EH (cell line): Measurements from ENCODE around the gene AIM2.
A peak's percentile ranks its signal among the peaks of the same experiment; 100 is the strongest.
"Not testable (repeated sequence)": the region's sequence is repeated elsewhere in the genome, so short reads cannot be mapped to it uniquely, and the experiment has no call there.

Experiments
- DNase-seq: peaks from one replicate; pipeline ENCODE4 v3.0.0-alpha.2; 2015; ENCODE audit warnings: low read depth

Gene AIM2

DNA sequence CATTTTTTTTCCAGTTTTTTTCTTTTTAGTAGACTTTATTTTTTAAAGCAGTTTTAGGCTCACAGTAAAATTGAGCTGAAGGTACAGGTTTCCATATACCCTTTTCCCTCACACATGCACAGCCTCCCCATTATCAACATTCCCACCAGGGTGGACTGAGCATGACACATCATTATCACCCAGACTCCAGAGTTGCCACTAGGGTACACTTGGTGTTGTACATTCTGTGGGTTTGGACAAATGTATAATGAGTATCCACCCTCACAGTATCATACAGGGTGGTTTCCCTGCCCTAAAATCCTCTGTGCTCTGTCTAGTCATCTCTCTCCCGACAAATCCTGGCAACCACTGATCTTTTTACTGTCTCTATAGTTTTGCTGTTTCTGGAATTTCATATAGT is 3.0 kb upstream of the AIM2 start:
- no peak for DNase-seq

DNA sequence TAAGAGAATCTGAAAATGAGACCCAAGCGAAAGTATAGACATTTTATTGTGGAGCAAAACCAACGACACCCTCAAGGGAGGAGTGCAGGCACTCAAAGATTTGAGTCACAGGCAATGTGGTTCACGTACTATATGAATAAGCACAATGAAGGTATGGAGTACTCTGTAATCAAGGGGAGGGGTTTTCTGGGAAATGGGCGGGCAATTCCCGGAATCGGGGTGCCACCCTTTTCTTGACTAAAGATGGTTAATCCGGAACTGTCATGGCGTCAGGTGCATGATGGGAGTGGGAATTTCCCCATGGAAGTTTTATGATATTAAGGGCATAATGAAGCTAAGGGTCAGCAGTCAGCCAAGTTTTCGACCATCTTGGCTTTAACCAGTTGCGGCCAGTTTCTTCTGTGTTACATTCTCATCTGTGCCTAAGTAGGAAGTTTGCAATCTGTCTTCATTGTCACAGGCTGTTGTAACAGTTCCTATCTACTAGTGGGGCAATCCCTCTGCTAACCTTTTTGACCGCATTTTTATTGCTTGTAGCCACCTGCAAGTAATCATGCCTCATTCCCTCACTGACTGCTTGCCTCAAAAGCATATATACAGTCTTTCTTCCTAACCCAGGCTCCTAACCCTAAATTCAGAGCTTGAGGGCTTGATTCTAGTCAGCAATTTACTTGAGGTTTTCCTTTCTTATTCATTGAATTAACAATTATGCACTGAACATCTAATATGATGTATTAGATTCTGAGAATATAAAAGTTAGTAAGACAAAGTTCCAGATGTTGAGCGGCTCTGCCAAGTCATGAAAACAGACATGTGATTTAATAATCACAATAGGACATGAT is 775 bp upstream of the AIM2 start:
- DNase-seq: no peak

DNA sequence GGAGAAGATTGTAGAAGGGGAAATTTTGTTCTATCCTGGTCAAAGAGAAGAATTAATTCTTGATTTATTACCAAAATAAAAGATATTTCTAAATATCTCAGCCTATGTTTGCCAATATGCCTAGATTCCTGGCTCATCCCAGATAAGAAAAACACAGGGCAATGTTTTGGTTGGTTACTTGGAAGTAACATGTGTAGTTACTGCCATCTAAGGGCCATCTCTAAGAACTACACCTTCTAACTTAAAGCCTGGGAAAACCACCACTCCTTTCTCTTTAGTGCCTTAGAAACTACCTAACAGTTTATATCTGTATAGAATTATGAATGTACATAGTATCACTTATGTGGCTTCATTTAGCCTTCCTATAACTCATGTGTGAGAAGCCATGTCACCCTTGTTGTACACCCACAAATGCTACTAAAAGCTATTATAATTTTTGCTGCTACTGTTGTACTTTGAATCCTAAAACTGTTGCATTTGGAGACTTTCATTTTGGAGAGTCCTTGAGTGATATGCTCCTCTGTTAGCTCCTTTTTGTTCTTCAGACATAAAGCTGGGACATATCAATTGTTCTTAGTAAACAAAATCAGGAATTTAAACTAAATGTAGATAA is 4.5 kb downstream of the AIM2 start:
- DNase-seq: peak; percentile 71

DNA sequence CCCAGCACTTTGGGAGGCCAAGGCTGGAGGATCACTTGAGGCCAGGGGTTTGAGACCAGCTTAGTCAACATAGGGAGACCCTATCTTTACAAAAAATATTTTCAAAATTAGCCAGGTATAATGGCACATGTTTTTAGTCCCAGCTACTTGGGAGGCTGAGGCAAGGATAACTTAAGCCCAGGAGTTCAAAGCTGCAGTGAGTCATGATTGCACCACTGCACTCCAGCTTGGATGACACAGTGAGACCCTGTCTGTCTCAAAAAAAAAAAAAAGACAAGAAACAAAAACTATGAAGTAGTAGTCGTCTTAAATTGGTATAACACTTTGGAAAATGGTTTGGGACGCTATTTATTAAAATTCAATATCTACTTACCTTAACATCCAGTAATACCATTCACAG is 7.7 kb downstream of the AIM2 start:
- DNase-seq: peak; percentile 52

DNA sequence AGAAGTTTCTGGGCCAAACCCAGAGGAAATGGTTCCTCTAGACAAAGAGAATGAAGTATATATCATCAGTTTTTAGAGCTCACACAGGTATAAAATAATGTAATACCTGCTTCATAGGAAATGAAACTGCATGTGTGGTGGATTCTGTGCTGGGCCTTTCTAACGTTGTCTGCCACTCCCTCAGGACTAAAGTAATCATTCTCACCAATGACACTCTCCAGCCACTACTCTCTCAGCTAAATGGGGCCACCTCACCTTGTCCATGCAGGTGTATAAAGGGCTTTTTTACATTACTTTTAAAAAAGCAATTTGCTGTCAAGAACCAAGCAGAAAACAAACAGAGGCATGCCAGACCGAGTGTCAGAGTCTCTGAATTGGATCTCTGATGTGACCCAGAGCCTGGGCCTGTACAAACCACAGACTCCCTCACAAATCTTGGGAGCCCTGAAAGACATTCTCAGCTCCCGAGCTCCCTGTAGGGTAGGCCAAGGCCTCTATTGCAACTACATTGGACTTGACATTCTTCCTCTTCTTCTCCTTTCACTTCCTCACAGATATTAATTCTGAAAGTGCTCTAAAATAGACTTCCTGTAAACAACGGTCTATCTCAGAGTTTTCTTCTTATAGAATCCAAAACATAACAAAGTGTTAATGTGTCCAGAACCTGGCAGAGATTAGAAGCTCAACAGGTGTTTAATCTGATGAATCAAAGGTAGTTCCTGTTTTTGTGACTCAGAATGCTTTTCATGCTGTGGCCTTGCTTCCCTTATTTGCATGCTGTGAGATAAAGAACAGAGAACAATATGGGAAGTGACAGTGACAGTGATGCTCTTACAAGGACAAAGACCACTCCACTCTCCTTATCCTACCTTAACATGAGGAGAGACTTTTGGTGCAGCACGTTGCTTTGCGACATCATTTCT is 8.6 kb downstream of the AIM2 start:
- DNase-seq: no peak

DNA sequence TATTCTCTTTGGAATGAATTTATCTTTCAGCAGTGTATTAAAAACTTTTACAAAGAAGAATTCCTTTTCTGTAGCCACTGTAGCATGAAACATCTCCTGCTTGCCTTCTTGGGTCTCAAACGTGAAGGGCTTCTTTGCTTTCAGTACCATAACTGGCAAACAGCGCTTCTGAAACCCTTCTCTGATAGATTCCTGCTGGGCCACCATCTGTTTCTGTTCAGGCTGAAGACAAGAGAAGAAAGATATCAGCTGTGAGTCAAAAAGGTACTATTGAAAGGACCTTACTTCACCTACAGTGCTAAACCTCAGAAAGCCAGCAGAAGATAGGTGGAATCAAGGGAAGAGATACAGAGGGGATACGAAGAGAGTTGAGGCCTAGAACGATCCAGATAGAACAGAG is 10.5 kb downstream of the AIM2 start:
- no peak for DNase-seq

DNA sequence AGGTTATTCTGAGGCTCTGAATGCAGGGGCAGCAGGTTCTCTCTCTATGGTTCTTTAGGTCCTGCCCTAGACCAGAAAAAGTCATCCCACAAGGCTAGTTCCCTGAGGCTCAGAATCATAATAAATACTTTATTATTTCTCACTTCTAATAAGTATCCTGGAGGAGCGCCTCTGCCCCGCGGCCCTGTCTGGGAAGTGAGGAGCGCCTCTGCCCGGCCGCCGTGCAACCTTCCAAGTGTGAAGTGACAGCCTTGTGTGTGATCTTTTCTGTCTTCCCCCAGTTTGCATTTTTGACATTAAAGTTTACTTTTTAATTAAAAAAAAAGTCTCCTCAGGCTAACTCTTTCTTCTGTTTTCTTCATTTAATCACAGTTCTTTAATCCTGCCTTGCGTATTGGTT is 11.5 kb downstream of the AIM2 start:
- DNase-seq: no peak

DNA sequence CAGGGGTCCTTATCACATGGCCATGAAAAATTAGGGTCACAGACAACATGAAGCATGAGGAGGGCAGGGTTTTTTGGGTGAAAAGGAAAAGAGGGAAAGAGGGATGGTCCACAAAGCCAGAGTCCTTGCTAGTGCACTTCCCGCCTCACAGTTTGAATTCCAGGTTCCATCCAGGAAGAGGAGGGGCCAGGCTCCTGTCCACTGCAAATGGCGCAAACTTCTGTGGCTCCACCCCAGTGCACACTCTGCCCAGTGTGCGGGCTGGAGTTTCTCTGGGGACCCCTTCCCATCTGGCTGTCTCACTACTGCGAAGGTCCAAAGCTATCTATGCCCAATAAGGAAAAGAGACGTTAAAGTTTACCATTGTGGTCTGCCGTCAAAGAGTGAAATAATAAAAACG is 17.8 kb downstream of the AIM2 start:
- no peak for DNase-seq

DNA sequence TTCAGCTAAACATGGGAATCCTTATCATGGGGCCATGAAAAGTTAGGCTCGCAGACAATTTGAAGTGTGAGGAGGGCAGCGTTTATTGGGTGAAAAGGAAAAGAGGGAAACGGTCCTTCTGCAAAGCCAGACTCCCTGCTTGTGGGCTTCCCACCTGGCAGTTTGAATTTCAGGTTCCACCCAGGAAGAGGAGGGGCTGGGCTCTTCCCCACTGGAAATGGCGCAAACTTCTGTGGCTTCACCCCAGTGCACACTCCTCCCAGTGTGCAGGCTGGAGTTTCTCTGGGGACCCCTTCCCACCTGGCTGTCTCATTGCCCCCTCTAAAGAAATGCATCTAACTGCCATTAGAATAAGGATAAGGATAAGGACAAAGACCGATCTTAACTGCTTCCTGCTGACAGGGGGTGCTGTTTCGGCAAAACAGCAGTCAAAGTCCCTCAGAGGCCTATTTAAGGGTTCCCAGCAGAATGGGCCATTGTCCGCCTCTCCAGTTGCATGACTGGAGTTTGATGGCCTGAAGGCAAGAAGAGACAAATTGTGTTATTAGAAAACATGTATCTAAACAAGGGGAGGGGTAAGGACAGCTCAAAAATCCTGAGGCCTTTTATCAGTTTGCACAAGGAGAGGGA is 20.4 kb downstream of the AIM2 start:
- DNase-seq: no peak

DNA sequence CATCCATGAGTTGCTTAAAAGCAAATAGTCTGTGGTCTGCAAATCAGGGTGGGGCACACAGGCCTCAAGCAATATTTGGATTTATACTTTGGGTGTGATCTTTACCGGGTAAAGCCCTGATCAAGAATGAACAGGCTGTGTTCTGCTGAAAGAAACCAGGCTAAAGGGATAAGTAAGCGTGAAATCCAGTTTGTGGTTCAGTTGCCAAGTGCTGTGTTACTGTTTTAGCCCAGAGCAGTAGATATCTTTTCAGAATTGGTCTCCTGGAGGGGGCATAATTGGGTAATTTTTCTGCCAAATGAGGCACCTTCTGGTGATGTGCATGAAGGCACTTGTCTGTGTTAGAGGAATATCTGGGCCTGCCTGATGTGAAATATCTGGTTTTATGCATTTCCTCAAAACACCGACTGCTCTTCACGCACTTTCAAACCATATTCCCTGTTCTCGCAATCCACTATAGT is 21.4 kb downstream of the AIM2 start:
- no peak for DNase-seq

DNA sequence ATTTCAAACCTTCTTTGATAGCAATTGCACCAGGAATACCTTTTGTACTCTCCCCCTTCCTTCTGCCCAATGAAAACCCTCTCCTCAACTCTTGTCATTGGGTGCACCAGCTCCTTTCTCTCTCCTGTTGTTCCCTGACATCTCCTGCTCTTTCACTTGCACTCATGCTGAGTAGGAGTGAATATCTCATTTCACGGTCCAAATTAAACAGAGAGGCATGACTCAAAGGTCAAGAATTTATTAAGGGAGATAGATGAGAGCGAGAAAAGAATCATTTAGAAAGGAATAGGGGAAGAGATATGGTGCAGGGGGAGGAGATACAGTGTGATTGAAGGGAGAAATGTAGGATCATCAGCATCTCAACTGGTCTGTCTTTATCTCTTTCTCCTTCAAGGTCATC is 22.1 kb downstream of the AIM2 start:
- peak; percentile 55 for DNase-seq

DNA sequence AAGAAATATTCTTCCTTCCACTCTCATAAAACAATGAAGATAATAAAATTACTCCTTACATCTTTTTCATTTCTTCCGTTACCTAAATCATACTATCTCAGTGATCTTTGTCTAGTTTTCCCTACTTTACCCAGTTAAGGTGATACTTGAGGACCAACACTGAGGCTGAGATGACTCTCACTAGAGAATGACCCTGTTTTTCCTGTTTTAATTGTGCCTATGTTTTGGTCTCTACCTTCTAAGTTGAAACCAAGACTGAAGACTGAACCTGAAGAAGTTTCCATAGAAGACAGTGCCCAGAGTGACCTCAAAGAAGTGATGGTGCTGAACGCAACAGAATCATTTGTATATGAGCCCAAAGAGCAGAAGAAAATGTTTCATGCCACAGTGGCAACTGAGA is 25.1 kb downstream of the AIM2 start:
- no peak for DNase-seq

DNA sequence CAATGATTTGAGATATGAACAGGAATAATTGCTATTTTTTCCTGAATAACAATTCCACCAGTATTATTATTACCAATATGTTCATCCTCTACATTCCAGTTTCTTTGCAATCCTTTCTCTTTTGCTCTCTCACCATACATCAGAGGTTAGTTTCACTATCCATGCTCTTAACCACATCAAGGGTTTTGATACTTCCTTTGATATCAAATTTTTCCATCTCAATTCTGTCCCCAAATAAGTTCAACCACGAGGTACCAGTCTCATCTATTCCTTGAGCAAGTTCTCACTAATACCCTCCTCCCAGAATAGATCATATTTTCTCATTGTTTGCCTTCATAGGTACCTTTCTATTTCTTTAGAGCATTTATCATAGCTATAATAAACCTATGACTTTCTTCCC is 30.1 kb downstream of the AIM2 start:
- not testable (repeated sequence) for DNase-seq

DNA sequence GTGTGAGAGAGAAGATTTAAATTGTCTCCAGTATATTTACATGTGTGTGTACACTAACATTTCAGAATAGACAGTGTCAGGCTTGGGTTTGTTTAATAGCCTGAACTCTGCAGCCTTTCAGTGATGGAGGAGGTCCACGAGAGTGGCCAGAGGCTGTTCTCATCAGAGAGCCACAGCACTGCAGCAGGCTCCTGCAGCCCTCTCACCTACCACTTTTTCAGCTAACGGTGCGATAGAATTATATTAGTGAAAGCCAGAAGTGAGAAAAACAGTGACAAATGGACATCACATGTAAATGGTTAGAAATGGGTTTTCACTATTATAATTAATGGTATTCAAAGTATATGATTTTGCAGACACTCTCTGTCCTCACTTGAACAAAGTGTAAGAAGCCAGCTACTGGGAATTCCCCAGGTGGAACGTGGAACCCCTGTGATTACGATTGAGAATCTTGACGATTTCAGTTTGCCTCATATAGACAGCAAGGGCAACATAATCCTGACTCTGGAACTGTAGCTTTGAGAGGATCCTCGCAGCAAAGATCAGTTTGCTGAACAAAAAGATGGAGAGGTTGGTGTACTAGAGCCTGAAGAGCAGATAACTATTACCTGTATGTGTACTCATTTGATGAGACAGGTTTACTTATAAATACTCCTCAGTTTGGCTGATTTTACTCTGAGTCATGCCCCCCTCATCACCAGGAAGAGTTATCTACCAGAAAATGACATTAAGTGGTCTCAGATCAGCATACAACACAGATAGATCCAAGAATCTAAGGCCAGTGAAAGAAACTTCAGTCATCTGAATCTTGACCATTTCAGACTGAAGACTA is 35.5 kb downstream of the AIM2 start:
- no peak for DNase-seq

DNA sequence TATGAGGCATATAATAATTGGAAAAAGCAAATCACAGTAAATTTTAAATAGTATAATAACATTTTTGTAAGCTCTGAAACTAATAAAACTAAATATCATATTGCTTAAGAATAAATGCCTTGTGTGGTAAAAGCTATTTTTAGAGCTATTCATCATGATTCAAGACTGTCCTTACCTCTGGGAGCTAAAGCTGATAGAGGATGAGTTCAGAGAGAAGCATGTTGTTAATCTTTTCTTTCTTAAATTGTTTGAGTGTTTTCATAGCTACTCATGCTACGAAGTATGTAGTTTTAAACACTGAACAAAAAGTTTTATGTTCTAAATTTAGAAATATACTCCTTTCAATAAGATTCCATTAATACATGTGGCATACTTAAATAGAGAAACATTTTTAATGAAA is 36.4 kb downstream of the AIM2 start:
- peak; percentile 90 for DNase-seq

DNA sequence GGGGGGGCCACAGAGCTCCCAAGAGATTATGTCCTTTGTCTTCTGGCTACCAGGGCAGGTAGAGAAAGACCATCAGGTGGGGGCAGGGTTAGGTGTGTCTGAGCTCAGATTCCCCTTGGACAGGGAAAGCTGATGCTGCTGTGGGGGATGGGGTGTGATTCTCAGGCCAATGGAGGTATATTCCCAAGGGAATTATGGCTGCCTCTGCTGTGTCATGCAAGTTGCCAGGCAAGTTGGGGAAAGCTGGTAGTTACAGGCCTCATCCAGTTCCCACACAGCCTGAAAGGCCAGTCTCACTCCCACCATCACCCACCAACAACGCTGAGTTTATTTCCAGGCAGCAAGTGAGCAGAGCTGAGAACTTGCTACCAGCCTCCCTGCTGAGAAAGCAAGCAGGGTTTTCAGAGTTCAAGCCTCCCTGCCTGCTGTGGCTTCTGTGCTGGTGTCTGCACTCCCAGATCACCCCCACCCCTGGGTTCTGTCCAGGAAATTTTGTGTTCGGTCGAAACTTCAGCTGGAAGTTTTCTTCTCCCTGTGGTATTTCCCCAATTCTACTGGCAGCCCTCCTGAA is 45.6 kb downstream of the AIM2 start:
- DNase-seq: no peak

DNA sequence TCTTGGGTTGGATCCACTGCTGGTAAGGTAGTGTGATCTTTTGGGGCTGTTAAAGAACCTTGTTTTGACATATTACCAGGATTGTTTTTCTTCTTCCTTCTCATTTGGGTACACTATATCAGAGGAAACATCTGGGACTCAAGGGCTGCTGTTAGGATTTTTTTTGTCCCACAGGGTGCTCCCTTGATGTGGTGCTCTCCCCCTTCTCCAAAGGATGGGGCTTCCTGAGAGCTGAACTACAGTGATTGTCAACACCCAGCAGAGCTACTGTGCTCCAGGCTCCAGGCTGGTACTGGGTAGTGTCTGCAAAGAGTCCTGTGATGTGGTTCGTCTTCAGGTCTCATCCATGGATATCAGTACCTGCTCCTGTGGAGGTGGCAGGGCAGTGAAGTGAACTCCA is 46.3 kb downstream of the AIM2 start:
- DNase-seq: no peak

DNA sequence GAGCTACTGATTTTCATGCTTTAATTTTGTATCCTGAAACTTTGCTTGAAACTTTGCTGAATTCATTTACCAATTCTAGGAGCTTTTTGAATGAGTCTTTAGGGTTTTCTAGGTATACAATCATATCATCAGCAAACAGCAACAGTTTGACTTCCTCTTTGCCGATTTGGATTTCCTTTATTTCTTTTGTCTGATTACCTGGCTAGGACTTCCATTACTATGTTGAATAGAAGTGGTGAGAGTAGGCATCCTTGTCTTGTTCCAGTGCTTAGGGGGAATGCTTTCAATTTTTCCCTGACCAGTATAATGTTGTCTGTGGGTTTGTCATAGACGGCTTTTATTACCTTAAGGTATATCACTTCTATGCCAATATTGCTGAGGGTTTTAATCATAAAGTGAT is 49.7 kb downstream of the AIM2 start:
- DNase-seq: not testable (repeated sequence)

DNA sequence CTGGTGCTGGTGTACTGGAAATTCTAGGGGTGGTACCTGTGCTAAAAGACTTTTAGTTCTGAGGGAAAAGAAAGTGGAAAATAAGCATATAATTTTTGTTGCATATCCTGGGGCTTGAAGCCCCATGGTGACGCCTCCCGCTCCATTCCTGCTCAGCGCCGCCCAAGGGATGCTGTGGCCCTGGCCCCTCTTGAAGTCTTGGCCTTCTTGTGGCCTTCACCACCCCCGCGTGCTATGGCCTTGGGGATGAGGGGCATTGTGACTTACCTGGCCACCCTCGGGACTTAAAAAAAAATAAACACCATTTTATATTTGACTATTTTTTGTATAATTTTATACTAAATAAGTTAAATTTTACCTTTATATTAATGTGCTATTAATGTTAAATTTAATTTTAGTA is 51.5 kb downstream of the AIM2 start:
- no peak for DNase-seq

DNA sequence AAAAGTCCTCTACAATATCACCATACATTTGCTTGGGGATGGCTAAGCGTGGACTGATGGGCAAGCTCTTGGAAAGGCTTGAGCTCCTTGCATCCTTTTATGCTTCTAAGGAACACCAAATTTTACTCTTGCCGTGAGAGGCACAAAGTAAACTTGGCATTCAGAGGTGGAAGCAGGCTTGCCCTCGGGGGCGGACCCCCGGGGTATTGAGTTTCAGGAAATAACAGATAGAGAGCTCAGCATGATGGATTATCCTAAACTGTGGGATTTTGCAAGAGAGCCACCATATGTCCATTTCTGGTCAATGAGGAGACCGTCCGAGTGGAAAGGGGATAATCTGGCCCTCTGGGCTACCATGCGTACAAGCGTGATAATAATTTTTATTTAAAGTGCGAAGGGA is 52.8 kb downstream of the AIM2 start:
- no peak for DNase-seq

DNA sequence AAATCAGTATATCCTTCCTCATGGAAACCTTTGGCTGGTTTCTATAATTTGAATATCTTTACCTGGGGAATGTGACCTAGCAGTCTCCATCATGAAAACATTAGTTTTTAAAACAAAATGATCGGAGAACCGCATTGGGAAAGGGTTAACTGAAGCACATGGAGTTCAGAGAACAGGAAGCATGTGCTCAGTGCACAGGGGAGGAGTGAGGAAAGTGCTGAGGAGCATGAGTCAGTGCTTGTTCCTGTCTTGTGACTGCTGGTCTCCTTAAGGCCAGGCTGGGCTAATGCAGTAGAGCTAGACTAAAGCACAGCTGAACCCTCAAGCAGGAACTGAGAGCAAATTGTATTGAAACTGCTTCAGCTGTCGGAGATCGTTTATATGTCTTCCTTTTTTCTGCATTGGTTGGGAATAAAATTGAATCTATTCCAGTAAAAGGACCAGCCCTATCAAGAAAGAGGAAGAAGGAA is 61.1 kb downstream of the AIM2 start:
- peak; percentile 89 for DNase-seq
